ENCODE measurements around the gene NREP. TPM values are rescaled to one million over a fixed set of nuclear protein-coding genes. Genes with fewer than 3 reads are reported as not detected.

NREP gene
- total RNA-seq, 1 experiment from 2014 or later, result 160 TPM

GRCh38 chr5:111795142-111795541 is 38.1 kb upstream of the NREP start (continued):
- no peak for TF ChIP-seq CDX4 (CRISPR knock-in tag; IDR thresholded peaks at IDR 0.05; ENCODE audit: borderline replicate concordance)
- no peak for TF ChIP-seq SOX15 (CRISPR knock-in tag; IDR thresholded peaks at IDR 0.05)
- no peak for TF ChIP-seq HMGA2 (CRISPR knock-in tag; IDR thresholded peaks at IDR 0.05)
- TF ChIP-seq ZNF671 (CRISPR knock-in tag; IDR thresholded peaks at IDR 0.05), result no peak
- TF ChIP-seq MYBL2 (CRISPR knock-in tag; IDR thresholded peaks at IDR 0.05), result no peak
- TF ChIP-seq NFATC4 (CRISPR knock-in tag; IDR thresholded peaks at IDR 0.05), result no peak

GRCh38 chr5:111792471-111793058 is 35.6 kb upstream of the NREP start:
- CTCF ChIA-PET, result no interaction called here
- POLR2A ChIA-PET, result no interaction called here
- ATAC-seq (no peak), DNase-seq (ENCODE audit: low spot score) (no peak)
- Mint-ChIP-seq H3K4me1 (no peaks in the 10 kb centered on the region), H3K9me3 (peaks cover 22% of the 10 kb centered on the region), H3K27ac (no peak overlapping the region), H3K36me3 (peaks cover 7% of the 10 kb centered on the region), H3K4me3 (no peak overlapping the region), H3K27me3 (ENCODE audit: low read depth) (no peaks in the 10 kb centered on the region; the same call in 1 of the 2 replicates)
- no peak for TF ChIP-seq ATF6 (CRISPR knock-in tag; IDR thresholded peaks at IDR 0.05)
- TF ChIP-seq OVOL2 (CRISPR knock-in tag; IDR thresholded peaks at IDR 0.05; ENCODE audit: borderline replicate concordance), result no peak
- no peak for TF ChIP-seq ZBTB43 (CRISPR knock-in tag; IDR thresholded peaks at IDR 0.05)
- TF ChIP-seq RORB (CRISPR knock-in tag; IDR thresholded peaks at IDR 0.05), result no peak
- no peak for TF ChIP-seq PRDM15 (CRISPR knock-in tag; IDR thresholded peaks at IDR 0.05)
- no peak for TF ChIP-seq USF1 (CRISPR knock-in tag; IDR thresholded peaks at IDR 0.05)

GRCh38 chr5:111790295-111790694 is 33.3 kb upstream of the NREP start:
- DNase-seq (ENCODE audit: low spot score) (no peak), ATAC-seq (no peak)
- Mint-ChIP-seq H3K27me3 (ENCODE audit: low read depth) (no peaks in the 10 kb centered on the region), H3K4me3 (no peak overlapping the region), H3K4me1 (peaks cover 9% of the 10 kb centered on the region), H3K9me3 (peaks cover 14% of the 10 kb centered on the region), H3K36me3 (peaks cover 5% of the 10 kb centered on the region), H3K27ac (no peak overlapping the region)
- ChIA-PET CTCF (no interaction called here), POLR2A (no interaction called here)
- no peak for TF ChIP-seq ZMAT4 (CRISPR knock-in tag; IDR thresholded peaks at IDR 0.05)
- TF ChIP-seq FOXK1 (CRISPR knock-in tag; IDR thresholded peaks at IDR 0.05), result no peak
- TF ChIP-seq KAT7 (CRISPR knock-in tag; IDR thresholded peaks at IDR 0.05; ENCODE audit: borderline replicate concordance), result no peak
- no peak for TF ChIP-seq SP1 (CRISPR knock-in tag; conservative IDR thresholded peaks at IDR 0.05)
- TF ChIP-seq NFYB (CRISPR knock-in tag; conservative IDR thresholded peaks at IDR 0.05; ENCODE audit: low read depth), result no peak
- TF ChIP-seq ZNF263 (CRISPR knock-in tag; IDR thresholded peaks at IDR 0.05; ENCODE audit: low read depth), result no peak
- no peak for TF ChIP-seq ZNF532 (CRISPR knock-in tag; IDR thresholded peaks at IDR 0.05; ENCODE audit: borderline replicate concordance)
- no peak for TF ChIP-seq ZNF232 (CRISPR knock-in tag; IDR thresholded peaks at IDR 0.05)
- TF ChIP-seq ZBTB21 (CRISPR knock-in tag; IDR thresholded peaks at IDR 0.05; ENCODE audit: borderline replicate concordance), result no peak
- no peak for TF ChIP-seq SOX15 (CRISPR knock-in tag; IDR thresholded peaks at IDR 0.05)
- TF ChIP-seq OVOL2 (CRISPR knock-in tag; IDR thresholded peaks at IDR 0.05; ENCODE audit: borderline replicate concordance), result no peak

Measured in WTC11 (cell line).